ENCODE measurements around the gene LHFPL4.
"Not testable (repeated sequence)": the region's sequence is repeated elsewhere in the genome, so short reads cannot be mapped to it uniquely, and the experiment has no call there.

Gene LHFPL4

DNA sequence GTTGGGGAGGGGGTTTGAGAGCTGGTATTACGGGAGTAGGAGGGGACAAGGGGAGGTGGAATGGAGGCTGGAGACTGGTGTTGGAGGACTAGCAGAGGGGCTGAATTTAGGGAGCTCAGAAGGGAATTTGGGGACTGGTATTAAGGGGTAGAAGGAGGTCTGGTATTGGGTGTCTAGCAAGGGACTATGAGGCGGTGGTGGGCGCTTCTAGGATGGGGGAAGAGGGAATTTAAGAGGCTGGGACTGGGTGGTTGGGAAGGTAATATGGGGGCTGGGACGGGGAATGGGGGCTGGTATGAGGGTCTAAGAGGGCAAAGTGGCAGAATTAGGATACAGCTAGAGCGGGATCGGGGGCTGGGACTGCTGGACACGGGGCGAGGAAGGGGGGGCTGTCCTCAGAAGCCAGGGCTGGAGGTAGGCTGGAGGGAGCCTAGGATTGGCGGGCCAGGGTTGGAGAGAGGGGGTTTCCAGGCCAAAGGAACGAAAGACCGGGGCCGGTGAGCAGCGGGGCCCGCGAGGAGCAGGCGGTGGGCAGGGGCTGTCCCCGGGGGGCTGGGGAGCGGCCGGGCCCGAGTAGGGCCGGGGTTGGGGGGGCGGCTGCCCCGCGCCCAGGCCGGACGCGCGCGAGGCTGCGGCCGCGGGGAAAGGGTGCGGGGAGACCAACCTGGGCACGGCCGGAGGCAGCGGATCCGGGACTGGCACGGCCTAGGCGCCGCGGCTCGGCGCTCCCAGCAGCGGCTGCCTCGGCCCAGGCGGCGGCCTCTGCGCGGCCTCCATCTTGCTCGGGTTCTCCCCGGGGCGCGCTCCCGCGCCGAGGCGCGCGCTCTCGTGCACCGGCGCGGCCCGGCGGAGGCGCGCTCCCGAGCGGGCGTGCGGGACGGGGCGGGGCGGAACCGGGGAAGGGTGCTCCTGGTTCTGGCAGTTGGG lies at the start of gene LHFPL4:
LHFPL4 (minus strand) TSS at position 802 of the 927 bp plus-strand sequence. CDS start 1,143 bp downstream, outside the sequence.
- DNase-seq, result no peak

DNA sequence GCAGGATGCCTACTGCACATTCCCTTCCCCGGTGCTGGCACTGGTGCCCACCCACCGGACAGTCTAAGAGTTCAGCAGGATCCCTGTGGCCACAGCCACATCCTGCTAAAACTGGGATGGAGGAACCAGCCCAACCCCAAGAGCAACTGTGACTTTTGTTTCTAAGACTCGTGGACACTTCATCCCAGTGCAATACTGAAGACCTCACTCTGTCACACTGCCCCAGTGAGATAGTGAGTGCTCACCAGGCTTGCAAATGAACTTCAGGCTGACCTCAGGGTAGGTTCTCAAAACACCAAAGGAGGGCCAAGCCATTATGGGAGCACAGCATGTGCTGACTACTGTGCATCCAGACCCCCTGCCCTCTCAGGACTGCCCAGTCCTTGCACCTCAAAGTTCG lies 49.0 kb upstream of the LHFPL4 start:
- DNase-seq, result no peak

DNA sequence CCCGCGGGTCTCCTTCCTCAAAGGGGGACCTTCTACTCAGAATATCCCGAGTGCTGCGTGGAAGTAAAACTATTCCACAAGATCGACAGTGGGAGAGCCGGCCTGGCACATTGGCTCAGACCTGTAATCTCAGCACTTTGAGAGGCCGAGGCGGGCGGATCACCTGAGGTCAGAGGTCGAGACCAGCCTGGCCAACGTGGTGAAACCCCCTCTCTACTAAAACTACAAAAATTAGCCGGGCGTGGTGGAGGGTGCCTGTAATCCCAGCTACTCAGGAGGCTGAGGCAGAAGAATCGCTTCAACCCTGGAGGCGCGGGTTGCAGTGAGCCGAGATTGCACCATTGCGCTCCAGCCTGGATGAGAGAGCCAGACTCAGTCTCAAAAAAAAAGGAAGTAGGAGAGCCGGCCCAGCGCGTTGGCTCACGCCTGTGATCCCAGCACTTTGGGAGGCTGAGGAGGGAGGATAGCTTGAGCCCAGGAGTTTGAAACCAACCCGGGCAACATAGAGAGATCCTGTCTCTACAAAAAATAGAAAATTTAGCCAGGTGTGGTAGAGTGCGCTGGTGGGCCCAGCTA lies 47.5 kb upstream of the LHFPL4 start:
- not testable (repeated sequence) for DNase-seq

DNA sequence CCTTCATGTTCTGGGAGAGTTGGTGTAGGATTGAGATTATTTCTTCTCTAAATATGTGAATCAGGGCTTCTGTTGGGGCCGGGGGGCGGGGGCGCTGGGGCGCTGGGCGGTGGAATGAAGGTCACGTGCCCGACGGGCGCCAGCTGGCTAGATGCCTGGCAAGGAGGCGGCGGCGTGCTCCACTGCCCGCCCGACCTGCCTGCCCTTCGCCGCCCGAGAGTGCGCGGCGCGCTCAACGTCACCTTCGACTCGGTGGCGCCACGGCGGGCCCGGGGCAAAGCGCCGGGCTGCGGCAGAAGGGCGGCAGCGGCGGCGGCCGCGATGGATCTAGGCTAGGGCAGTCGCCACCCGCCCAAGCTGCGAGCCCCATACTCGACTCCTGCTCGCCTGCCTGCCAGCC lies 47.0 kb upstream of the LHFPL4 start:
- DNase-seq, result no peak

DNA sequence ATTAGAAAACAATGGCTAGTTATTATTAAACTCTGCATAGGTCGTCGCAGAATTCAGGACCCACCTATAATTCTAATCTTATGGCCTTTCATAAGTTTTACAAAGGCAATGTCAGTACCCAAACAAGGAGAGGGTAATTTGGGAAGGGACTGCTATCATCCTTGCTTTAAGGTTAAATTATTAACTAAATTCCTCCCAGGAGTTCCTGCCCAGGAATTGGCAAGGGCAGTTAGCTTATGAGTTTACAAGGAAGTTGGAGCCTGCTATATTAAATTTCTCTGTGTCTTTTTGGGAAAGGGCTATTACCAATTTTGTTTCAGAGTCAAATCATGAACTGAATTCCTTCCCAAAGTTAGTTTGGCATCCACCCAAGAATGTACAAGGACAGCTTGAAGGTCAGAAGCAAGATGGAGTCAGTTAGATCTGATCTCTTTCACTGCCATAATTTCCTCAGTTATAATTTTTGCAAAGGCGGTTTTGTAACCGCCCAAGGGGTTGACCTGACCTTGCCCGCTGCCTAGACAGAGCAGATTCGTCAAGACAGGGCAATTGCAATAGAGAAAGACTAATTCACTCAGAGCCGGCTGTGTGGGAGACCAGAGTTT lies 45.3 kb upstream of the LHFPL4 start:
- no peak for DNase-seq

DNA sequence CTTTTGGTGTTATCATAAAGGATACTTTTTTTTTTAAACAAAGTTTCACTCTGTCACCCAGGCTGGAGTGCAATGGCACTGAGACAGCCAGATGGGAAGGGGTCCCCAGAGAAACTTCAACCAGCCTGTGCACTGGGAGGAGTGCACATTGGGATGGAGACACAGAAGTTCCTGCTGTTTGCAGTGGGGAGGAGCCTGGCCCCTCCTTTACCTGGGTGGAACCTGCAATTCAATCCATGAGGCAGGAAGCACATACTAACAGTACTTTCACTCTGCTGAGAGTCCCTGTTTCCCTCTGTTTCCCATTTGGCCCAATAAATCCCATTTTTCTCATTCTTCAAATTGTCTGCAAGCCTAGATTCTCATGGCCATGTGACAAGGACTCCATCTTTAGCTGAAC lies 42.3 kb upstream of the LHFPL4 start:
- DNase-seq, result no peak

DNA sequence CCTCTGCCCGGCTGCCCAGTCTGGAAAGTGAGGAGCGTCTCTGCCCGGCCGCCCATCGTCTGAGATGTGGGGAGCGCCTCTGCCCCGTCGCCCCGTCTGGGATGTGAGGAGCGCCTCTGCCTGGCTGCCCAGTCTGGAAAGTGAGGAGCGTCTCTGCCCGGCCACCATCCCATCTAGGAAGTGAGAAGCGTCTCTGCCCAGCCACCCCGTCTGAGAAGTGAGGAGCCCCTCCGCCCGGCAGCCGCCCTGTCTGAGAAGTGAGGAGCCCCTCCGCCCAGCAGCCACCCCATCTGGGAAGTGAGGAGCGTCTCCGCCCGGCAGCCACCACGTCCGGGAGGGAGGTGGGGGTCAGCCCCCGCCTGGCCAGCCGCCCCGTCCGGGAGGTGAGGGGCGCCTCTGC lies 38.2 kb upstream of the LHFPL4 start:
- not testable (repeated sequence) for DNase-seq

DNA sequence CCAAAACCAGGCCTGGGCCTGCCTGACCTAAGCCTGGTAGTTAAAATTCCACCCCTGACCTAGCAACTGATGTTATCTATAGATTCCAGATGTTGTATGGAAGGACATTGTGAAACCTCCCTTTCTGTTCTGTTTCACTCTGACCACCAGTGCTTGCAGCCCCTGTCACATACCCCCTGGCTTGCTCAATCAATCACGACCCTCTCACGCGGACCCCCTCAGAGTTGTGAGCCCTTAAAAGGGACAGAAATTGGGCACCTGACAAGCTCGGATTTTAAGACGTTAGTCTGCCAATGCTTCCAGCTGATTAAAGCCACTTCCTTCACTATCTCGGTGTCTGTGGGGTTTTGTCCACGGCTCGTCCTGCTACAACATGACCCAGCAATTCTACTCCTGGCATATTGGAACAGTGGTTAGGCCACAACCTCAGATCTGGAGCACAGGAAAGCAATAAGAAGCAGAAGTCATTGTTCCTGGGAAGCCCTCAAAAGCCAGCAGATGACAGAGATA lies 36.7 kb upstream of the LHFPL4 start:
- no peak for DNase-seq

DNA sequence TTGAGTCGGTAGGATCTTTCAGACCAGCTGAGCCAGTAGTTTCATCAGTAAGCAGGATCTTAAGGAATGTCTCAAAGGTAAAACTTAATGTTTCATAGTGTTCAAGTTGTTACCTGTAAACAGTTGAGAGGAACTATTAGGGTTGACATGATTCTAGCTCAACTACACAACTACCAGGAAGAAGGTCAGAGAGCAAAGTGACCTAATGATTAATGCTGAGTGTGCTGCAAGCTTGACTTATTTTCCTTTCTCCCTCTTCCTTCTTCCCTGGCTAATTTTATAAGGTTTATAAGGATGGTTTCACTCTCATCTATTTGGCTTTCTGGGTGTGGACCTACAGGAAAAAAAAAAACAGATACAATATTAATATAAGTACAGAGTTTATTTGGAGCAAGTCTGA lies 30.2 kb upstream of the LHFPL4 start:
- DNase-seq, result no peak

DNA sequence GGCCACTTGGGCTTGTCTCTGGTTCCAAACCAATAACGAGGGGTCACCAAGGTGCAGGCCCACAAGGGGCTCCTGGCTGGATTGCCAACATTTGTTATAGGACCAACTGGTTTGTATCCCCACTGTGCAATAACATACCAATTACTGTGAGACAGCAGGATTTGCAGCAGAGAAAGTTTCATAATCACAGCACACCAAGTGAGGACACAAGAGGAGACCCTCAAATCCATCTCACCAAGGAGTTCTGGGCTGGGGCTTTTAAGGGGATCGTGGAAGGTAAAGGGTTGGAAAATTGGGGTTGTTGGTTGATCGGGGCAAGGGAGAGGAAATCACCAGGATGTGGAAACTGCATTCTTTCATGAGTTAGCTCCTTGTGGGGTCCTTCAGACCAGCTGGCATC lies 29.7 kb upstream of the LHFPL4 start:
- DNase-seq, result no peak

DNA sequence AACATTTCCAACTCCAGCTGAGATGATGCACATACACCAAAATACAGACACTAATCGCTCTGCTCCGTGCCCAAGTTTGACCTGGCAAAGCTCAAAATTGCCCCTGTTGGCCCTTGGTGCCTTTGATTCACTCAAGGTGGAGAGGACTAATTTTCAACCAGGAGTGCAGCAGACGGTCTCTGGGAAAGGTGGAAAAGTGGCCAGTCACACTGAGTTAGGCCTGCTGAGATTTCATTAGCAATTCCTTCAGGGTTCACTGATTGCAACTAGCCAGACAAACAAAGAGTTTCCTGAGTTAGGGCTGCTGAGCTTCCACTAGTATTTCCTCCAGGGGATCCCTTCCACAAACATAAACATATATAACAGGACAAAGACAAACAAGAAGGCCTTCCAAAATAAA lies 28.7 kb upstream of the LHFPL4 start:
- DNase-seq, result no peak

DNA sequence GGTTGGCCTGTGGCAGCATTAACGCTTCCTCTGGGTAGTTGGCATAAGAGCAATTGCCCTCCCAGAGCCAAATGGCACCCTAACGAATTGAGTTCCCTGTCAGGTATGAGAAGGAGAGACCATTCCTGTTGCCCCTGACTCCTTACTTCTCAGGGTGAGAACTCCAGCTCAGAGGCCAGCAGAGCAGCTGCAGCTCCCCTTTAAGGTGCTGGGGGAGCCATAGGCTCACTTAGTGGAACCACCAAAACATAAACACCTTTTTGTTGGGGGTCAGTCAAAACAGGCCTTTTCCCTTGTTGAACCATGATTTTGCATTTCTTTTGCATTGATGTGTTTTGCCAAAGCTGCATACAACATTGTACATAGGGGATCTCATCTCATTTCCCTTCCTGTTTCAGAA lies 28.1 kb upstream of the LHFPL4 start:
- no peak for DNase-seq

DNA sequence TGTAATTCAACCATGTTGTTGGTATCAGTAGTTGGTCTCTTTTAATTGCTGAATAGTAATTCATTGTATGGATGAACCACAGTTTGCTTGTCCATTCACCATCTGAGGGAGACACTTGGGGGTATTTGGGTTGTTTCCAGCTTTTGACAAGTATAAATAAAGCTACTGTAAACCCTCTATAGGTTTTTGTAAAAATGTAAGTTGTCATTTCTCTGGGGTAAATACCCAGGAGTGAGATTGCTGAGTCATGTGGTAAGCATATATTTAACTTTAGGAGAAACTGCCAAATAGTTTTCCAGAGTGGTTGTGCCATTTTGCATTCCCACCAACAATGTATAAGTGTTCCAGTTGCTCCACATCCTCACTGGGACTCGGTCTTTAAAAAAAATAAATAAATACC lies 15.4 kb upstream of the LHFPL4 start:
- no peak for DNase-seq

DNA sequence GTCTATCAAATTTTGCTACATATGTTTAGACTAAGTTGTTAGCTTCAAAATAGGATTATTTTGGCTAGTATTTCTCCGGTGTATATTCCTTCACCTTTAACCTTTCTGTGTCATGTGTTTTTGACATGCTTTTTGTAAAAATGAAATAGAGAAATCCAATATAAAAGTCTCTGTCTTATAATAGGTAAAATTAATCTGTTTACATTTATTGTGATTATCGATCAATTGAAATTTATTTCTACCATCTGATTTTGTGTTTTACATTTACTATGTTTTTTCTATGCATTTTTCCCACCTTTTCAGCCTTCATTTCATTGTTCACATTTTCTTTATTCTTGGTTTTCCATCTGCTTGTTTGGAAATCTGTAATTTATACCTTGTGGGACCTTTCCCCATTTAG lies 11.7 kb upstream of the LHFPL4 start:
- DNase-seq, result no peak

DNA sequence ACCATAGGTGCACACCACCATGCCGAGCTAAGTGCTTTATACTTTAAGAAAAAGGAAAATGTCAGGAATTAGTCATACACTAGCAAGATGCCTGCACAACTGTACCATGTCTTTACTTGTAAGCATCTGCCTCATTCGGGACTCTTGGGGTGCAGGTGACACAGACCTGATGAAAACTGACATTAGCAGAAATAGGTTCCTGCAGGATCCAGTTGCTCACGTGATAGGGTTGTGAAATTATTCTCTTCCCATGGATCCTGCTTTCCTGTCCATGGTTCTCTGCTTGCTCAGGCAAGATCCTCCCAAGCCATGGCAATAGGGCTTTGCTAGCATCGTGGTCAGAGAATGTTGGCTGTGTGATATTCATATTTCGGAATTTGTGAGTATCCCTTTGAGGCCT lies 10.2 kb upstream of the LHFPL4 start:
- no peak for DNase-seq

DNA sequence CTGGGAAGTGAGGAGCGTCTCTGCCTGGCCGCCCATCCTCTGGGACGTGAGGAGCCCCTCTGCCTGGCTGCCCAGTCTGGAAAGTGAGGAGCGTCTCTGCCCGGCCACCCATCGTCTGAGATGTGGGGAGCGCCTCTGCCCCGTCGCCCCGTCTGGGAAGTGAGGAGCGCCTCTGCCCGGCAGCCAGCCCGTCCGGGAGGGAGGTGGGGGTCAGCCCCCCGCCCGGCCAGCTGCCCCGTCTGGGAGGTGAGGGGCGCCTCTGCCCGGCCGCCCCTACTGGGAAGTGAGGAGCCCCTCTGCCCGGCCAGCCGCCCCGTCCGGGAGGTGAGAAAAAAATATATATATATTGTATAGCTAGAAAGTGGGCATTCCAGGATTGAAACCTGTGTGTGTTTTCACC lies 6.4 kb upstream of the LHFPL4 start:
- not testable (repeated sequence) for DNase-seq

DNA sequence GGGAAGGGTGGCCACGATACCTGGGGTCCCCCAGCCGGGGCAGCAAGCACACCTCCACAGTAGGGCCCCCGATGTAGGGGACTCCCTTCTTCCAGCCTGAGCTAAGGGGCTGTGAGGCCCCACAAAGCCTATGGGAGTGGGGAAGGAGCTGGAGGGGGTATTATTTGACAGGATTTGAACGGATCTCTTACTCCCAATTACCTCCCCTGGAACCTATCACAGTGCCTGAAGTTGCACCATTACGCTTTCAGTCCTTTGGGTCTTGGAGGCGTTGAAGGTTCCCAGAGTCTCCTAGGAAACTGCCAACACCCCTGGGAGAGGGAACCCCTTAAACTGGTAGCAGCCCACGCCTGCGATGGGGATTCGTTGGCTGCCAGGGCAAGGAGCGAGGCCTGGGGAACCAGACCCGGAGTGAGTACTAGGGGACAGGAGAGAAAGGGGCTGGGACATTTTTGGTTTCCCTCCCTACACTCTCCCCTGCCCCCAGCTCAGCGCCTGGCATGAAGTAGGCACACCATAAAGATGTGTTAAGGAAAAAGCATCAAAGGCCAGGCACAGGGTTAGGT lies 409 bp upstream of the LHFPL4 start:
- DNase-seq, result no peak

DNA sequence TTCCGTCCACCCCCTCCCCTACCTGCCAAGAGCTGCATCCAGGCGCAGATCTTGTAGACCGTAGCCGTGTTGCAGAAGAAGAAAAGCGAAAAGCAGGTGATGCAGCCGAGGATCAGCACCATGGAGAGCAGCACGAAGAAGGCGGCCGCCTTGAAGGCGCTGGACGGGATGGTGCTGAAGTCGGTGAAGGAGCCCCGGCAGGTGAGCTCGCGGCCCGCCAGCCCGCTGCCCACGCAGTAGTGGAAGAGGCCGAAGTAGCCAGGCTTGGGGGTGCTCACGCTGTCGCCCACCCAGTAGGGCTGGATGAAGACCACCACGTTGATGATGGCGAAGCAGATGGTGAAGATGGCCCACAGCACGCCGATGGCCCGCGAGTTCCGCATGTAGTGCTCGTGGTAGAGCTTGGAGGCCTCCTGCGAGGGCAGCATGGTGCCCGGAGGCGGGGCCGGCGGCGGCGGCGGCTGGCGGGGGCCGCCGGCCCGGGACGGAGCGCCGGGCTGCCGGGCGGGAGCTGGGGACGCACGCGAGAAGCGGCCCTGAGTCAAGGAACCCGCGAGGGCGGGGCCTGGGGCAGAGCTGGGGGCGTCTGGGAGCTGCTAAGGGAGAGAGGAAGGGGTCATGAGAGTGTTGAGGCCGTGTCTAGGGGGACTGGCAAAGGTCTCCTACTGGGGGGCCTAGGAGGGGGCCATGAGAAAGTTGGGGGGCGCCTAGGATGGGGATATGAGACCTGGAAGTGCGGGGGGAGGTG lies 1.2 kb downstream of the LHFPL4 start:
- DNase-seq, result peak in 5 of 6 experiments; percentile 1 to 27 (median 9)

DNA sequence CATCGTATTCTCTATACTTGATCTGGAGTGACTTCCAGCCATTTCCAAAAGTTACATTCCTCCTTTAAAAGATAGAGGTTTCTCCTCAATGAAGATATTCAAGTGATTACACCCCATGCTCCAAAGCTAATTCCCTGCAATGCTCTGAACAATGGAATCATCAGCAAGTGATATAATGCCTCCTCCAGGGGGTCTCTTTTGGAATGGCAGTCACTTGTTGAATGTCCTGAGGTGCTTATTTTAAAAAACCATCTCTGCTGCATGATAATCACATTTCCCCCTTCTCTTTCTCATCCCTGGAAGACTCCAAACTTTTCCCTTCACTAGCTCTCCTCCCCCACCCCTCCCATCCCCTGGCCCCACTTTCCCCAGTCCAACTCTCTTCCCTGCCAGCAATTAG lies 2.6 kb downstream of the LHFPL4 start:
- no peak for DNase-seq

DNA sequence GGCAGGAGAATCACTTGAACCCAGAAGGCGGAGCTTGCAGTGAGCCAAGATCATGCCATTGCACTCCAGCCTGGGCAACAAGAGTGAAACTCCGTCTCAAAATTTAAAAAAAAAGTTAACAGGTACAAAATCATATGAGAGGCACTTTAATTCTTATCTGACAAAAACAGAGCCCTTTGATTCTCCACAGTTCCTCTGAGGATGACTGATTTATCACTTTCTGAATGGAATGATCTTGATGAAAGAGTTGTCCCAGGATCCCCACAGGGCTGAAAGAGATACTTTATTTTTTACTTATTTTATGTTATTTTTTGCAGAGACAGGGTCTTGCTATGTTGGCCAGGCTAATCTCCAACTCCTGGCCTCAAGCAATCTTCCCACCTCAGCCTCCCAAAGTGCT lies 4.0 kb downstream of the LHFPL4 start:
- DNase-seq, result no peak

DNA sequence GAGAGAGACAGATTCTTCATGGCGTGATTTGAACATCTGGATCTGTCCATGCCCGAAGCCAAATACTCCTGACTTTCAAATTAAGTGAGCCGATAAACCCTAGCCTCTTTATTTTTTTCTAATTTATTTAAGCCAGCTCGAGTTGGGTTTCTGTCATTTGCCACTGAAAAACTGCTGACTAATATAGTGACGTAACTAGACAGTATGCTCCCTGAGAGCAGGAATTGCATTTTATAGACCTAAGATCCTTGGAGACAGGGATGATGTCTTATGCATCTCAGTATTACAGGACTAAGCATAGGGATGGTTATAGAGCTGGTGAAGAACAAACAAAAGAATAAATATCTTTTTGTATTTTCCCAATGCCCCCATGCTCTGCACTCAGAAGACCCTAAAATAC lies 4.6 kb downstream of the LHFPL4 start:
- no peak for DNase-seq

DNA sequence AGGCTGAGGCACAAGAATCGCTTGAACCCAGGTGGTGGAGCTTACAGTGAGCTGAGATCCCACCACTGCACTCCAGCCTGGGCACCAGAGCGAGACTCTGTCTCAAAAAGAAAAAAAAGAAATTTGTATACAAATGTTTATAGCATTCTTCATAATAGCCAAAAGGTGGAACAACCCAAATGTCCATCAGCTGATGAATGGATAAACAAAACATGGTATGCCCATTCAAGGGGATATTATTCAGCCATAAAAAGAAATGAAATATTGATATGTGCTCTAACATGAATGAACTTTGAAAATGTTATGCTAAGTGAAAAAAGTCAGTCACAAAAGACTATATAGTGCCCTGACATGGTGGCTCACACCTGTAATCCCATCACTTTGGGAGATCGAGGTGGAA lies 11.4 kb downstream of the LHFPL4 start:
- no peak for DNase-seq

DNA sequence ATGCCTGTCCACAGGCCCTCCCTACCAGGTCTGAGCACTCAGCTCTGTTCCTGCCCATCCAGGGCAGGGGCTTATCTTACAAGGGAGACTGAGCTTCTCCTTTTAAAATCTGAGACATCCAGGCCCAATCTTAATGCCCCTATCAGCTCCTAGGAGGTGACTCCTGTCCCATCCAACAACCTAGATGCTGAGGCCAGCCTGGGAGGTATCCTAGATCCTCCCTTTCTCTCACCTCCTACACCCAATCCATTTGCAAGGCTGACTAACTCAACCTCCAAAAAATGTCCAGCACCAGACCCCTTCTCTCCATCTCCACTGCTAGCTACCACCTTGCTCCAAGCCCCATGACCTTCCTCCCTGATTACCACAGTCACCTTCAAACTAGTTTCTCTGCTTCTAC lies 17.4 kb downstream of the LHFPL4 start:
- no peak for DNase-seq
